Duodenal mucosa (tissue), 2 donors: ENCODE results near the gene LSM4.

ENCODE experiments used
- H3K27ac ChIP-seq: one replicate; pipeline ENCODE4 v1.7.0; 2013; ENCODE audit warnings: low read depth, low read length
- H3K27me3 ChIP-seq, 2 donors: one replicate each; pipeline ENCODE4 v1.7.0; 2013; ENCODE audit warnings: low read length in 2 of 2, control low read depth in 1 of 2; ENCODE audit not compliant: insufficient read depth in 2 of 2, control insufficient read depth in 1 of 2
- H3K36me3 ChIP-seq, 2 donors: one replicate each; pipeline ENCODE4 v1.7.0; 2013; ENCODE audit warnings: low read length in 2 of 2, control low read depth in 1 of 2; ENCODE audit not compliant: insufficient read depth in 2 of 2, control insufficient read depth in 1 of 2
- H3K4me1 ChIP-seq, 2 donors: one replicate each; pipeline ENCODE4 v1.7.0; 2013; ENCODE audit warnings: low read length in 2 of 2, control low read depth in 1 of 2; ENCODE audit not compliant: insufficient read depth in 2 of 2, control insufficient read depth in 1 of 2
- H3K4me3 ChIP-seq, 2 donors: one replicate each; pipeline ENCODE4 v1.7.0; 2013; ENCODE audit warnings: low read length in 2 of 2, low read depth in 1 of 2
- H3K9ac ChIP-seq, 2 donors: one replicate each; pipeline ENCODE4 v1.7.0; 2013; ENCODE audit warnings: low read length in 2 of 2, low read depth in 1 of 2
- H3K9me3 ChIP-seq, 2 donors: one replicate each; pipeline ENCODE4 v1.7.0; 2013; ENCODE audit warnings: low read length in 2 of 2, control low read depth in 1 of 2; ENCODE audit not compliant: control insufficient read depth in 1 of 2

Gene LSM4

DNA sequence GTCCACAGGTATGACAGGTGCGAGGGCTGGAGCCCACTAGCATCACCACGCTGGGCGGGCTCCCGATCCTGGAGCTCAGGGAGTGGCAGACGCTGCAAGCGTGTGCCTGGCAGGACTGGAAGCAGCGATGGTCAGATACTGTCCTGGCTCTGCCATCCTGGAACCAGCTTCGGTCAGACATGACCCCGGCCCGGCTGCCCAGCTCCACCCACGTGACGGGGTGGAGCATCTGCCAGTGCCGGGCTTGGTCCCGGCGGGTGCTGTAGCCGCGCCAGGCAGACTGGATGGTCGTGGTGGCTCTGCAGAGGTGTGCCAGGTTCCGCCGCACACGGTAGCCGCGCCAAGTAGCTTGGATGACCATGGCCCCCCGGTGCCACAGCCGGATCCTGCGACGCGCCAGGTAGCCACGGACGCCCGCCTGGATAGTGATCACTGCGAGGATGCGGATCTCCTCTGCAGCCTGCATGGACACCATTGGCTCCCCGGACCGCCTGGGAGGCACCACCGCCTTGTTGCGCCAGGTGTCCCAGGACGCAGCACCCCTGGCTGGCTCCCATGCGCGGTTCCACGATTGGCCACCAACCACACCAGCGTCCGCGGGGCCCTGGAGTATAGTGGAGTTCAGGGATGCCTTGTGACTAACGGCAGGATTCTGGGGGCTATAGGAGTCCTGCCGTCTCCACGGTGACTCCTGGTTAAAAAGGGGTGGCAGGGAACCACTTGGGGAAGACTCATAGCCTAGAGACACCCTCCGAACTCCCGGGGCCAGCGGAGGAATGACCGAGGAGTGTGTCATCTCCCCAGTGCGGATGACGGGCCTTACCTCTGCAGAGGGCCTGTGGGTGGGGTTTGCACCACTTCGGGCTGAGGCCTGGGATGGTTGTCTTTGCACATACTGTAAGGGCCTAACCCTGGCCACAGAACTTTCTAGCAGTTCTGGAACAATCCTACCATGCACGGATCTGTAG, 65.1 kb downstream of the LSM4 start:
- no peaks in the 10 kb centered on the region for H3K36me3 ChIP-seq
- peaks cover 13 to 17% of the 10 kb centered on the region in 2 donors for H3K4me1 ChIP-seq
- no peak overlapping the region for H3K4me3 ChIP-seq

More for the DNA sequence above, 65.1 kb downstream of the LSM4 start:
- no peak overlapping the region for H3K9ac ChIP-seq
- no peaks in the 10 kb centered on the region for H3K27me3 ChIP-seq
- H3K9me3 ChIP-seq = no peaks in the 10 kb centered on the region
- no peak overlapping the region for H3K27ac ChIP-seq
